Measurements from ENCODE around the gene SLC25A36. TPM values are rescaled to one million over a fixed set of nuclear protein-coding genes. Genes with fewer than 3 reads are reported as not detected.
A peak's percentile ranks its signal among the peaks of the same experiment; 100 is the strongest.

Gene SLC25A36, protein sequence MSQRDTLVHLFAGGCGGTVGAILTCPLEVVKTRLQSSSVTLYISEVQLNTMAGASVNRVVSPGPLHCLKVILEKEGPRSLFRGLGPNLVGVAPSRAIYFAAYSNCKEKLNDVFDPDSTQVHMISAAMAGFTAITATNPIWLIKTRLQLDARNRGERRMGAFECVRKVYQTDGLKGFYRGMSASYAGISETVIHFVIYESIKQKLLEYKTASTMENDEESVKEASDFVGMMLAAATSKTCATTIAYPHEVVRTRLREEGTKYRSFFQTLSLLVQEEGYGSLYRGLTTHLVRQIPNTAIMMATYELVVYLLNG
- 38.1 and 39.1 TPM in 2 replicates for total RNA-seq (2014; rRNA removed; shearing (Covaris generic); ENCODE audit: low replicate concordance)

DNA sequence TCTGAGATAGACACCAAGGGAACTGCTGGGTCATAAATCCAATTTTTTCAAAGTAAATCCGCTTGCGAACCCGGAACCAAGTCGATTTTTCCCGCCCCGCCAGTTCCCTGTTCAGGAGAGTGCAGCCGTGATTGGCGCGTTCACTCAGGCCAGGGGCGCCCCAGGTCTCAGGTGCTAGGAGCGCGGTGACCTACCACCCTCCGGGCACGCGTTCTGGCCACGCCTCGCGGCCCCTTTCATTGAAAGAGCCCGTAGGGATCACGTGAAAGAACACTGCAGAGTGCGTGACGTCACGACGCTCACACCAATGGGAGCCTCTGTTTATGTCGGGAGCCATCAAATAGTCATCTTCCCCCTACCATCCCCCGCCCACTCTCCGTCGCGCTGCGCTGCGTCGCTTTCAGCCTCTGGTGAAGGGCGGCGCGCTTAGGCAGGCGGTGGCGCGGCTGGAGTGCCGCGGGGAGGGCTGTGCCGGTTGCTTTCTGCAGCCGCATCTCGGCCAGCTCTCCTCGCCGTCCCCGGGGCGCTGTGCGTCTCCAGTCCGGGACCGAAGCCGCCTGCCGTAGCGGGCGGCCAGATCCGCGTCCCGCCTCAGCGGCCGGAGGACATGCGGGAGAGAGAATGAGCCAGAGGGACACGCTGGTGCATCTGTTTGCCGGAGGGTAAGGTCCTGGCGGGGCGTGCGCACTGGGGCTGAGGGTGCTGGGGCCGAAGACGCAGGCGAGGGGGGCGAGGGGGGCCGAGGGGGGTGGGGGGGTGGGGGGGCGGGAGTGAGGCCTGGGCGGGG is at the start of gene SLC25A36:
TSS of gene SLC25A36 (plus strand) at position 403 of the 787 bp plus-strand sequence. CDS start at position 622, 219 bp downstream.
- in situ Hi-C loops (cut with HindIII; ENCODE audit: low pct_unique_long_range_greater_than_20kb, low sequenced_read_pairs), result no loop called here

DNA sequence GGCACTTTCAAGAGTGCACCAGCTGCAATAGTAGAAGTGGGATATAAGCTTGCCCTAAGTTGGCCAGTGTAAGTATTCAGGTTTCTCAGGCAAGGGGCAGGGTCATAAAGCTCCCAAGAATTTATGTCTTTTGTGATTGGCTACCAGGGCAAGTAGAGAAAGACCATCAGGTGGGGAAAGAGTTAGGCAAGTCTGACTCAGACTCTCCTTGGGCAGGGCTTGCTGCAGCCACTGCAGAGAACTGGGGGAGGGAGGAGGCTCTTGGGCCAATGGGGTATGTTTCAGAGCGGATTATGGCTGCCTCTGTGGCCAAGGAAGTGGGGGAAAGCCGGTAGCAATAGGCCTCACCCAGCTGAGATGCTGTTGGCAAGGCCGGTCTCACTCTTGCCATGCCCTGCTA is 44.6 kb upstream of the SLC25A36 start:
- in situ Hi-C loops (cut with HindIII; ENCODE audit: low pct_unique_long_range_greater_than_20kb, low sequenced_read_pairs), result no loop called here
- DNase-seq (ENCODE audit: low read depth), result no peak

More for the DNA sequence above, at the start of gene SLC25A36:
- DNase-seq (ENCODE audit: low read depth), result peak; percentile 98

DNA sequence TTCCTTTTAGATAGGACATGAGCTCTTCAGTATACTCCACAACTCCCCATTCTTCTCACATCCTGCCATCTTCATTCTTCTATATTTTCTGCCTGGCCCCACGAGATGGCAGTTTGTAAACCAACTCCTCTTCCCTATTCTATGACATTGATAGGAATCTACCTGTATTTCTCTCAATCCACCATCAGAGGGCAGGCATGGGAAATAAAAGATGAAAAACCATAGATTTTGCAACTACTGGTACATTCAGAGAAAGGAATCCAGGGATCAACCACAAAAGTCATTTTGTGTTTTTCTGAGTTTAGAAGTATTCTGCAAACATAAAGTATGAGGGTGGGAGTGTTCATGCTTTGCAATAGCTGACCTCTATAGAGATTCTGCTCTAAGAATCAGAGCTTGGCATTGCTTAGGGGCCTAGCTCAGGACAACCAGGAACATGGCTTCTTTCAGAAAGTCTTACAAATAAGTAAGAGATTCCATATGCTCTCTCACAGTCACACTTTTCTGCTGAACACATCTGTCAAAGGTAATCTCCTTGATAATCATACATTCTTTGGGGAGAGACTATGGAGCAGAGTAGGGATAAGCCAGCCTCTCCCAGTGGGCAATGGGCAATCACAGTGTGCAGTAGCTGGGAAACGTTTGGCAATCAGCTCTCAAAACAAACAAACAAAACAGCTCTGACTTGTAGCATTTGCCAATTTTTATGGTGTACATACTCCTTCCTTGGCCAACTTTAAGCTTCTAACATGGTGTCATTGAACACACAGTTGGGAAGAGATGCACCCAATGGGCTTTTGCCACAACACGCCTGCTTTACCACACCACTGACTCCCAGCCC is 43.1 kb upstream of the SLC25A36 start:
- in situ Hi-C loops (cut with HindIII; ENCODE audit: low pct_unique_long_range_greater_than_20kb, low sequenced_read_pairs), result no loop called here
- peak; percentile 64 for DNase-seq (ENCODE audit: low read depth)

DNA sequence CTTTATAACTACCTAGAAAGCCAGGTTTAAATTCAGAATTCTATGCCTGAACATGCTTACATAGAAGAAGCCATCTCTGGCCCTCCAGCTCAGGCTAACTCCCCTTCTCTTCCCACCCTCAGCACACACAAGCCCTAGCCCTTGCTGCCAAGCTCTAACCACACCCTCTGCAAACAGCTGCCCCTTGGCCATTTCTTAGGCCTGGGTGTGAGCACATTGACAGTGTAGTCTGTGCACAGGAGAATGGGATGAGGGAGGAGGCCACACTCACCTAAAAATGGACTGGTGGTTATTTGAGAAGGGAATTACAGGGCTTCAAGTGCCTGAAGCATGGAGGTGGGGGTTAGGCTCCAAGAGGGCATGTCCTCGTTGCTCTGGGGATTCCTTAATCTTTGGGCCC is 42.3 kb upstream of the SLC25A36 start:
- DNase-seq (ENCODE audit: low read depth), result no peak
- in situ Hi-C loops (cut with HindIII; ENCODE audit: low pct_unique_long_range_greater_than_20kb, low sequenced_read_pairs), result no loop called here

DNA sequence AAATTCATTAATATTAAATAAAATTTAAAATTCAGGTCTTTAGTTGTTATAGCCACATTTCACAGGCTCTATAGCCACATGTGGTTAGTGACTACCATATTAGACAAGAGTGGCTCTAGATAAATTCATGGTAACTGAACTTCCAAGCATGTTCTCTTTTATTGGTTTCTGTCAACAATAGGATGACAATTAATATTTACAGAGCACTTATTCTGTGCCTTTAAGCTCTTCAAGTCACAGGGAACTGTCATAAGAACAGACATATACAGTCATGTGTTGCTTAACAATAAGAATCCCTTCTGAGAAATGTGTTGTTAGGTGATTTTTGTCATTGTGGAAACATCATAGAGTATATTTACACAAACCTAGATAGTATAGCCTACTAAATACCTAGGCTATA is 38.8 kb upstream of the SLC25A36 start:
- in situ Hi-C loops (cut with HindIII; ENCODE audit: low pct_unique_long_range_greater_than_20kb, low sequenced_read_pairs), result no loop called here
- DNase-seq (ENCODE audit: low read depth), result no peak

DNA sequence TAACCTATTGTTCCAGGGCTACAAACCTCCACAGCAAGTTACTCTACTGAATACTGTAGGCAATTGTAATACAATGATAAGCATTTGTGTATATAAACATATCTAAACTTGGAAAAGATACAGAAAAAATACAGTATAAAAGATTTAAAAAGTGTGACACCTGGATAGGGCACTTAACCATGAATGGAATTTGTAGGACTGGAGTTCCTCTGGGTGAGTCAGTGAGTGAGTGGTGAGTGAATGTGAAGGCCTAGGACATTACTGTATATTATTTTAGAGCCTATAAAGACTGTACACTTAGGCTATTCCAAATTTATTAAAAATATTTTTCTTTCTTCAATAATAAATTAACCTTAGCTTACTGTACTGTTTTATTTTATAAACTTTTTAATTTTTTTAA is 38.4 kb upstream of the SLC25A36 start:
- no peak for DNase-seq (ENCODE audit: low read depth)
- in situ Hi-C loops (cut with HindIII; ENCODE audit: low pct_unique_long_range_greater_than_20kb, low sequenced_read_pairs), result no loop called here

DNA sequence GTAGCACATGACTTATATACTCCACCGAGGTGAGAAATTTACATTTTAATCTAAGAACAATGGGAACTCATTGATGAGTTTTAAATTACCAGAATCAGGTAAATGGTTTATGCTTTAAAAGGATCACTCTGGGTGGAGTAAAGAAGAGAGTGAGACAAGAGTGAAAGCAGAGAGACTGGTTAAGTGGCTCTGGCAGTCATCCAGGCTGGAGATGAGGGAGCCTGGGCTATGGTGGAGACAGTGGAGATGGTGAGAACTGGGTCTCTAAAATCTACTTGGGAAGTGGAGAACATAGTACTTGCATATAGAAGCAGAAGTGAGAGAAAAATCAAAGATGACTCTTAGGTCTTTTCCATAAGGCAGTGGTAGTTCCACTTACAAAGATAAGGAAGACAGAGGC is 37.1 kb upstream of the SLC25A36 start:
- DNase-seq (ENCODE audit: low read depth), result no peak

DNA sequence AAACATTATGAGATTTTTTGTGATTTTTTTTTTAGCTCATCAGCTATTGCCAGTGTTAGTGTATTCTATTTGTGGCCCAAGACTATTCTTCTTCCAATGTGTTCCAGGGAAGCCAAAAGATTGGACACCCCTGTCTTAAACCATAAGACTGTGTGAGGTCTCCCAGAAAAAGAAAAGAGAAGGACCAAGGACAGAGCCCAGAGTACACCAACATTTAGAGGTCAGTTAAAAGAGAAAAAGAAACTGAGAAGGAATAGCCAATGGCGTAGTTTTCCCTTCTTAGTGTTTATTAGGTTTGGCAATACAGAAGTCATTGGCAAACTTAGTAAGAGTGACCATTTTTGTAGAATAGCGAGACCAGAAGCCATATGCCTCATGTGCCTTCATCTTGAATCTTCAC is 36.1 kb upstream of the SLC25A36 start:
- no peak for DNase-seq (ENCODE audit: low read depth)
- in situ Hi-C loops (cut with HindIII; ENCODE audit: low pct_unique_long_range_greater_than_20kb, low sequenced_read_pairs), result no loop called here

More for the DNA sequence above, 37.1 kb upstream of the SLC25A36 start:
- in situ Hi-C loops (cut with HindIII; ENCODE audit: low pct_unique_long_range_greater_than_20kb, low sequenced_read_pairs), result no loop called here

DNA sequence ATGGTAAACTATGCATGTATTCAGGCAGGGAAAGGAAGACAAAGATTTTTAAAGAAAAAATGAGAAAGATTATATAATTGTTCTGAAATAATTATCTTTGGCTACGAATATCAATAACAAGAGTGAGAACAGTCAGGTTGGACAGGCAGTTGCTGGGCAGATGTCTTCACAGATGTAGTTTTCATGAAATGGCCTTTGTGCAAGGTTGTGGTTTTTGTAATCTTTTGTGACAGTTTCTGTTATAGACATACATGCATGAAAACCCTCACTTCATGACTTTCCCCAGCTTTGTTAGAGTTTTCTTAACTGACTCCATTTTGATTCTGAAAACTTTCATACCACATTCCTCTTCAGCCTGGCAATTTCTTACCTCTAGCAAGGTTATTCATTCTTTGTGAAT is 34.9 kb upstream of the SLC25A36 start:
- DNase-seq (ENCODE audit: low read depth), result no peak
- in situ Hi-C loops (cut with HindIII; ENCODE audit: low pct_unique_long_range_greater_than_20kb, low sequenced_read_pairs), result no loop called here

DNA sequence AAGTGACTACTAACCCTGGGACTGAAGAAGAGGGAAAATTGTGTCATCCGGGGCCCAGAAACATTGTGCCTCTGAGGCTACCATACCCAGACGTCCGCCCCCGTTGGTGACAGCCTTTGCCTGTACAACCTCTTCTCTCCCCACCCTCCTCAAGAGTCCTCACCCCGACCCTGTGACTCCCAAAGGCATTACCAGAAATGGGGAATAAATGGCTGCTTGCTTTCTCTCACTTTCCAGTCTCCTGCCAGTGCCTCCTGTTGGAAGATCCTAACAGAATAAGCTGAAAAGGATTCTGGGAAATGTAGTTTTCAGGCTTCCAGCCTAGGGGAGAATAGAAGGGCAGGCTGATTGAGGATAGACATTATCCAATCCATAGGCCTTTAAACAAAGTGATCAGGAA is 30.8 kb upstream of the SLC25A36 start:
- peak; percentile 4 for DNase-seq (ENCODE audit: low read depth)
- in situ Hi-C loops (cut with HindIII; ENCODE audit: low pct_unique_long_range_greater_than_20kb, low sequenced_read_pairs), result no loop called here

DNA sequence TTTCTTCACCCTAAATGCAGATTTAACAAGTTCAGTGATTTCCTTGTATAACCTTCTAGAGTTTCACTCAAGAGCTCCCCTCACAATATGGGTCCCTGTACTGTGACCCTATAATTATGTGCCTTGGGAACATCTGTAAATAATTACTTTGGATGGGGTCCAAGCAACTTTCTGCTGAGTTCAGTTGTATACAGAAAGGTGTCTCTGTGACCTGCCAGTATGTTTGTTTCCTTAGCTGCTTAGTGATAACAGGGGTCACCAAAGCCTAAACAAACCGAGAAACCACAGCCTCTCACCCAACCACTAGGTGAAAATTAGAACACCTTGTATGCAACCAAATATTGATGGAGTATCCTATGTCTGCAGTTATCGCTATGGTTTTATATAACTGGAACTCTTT is 29.8 kb upstream of the SLC25A36 start:
- no peak for DNase-seq (ENCODE audit: low read depth)
- in situ Hi-C loops (cut with HindIII; ENCODE audit: low pct_unique_long_range_greater_than_20kb, low sequenced_read_pairs), result no loop called here

DNA sequence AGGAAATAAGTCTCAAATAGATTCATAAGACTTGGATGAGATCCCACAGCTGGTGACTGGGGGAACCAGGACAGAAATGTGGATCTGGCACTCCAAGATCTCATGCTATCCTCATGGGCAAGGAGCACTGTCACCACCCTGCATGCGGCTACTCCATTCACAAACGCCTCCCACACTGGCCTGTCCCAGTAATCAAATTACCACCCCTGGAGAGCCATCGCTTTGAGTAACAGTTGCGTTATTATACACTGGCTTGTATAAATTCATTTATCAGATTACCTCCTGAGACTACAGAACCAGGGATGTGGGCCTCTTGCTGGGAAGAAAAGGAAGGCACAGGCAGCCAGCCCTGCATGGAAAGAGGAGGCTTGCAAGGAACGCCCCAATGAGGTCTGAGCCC is 27.9 kb upstream of the SLC25A36 start:
- no peak for DNase-seq (ENCODE audit: low read depth)
- in situ Hi-C loops (cut with HindIII; ENCODE audit: low pct_unique_long_range_greater_than_20kb, low sequenced_read_pairs), result no loop called here

DNA sequence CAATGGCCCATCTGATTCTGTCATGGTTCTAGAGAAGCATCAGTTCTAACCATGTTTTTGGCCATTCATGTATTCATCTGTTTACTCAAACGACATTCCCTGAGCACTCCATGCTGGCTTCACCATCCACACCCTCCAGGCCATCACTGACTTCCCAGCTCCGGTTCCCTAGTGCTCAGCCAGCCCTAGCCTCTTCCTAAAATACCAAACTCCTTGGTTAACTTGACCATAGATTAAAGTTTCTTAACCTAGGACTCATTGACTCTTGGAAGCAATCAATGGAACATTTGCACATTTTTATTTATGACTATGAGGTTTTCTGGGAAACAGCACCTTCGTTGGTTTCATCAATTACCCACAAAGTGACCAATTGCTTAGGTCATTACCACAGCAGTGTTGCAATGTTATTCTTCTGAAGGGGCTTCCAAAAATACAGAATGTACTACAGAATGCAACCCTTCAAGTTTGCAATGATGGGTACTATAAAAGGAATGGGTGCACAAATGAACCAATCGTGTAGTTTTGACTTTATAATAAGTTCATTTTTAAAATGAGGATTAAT is 27.2 kb upstream of the SLC25A36 start:
- DNase-seq (ENCODE audit: low read depth), result no peak
- in situ Hi-C loops (cut with HindIII; ENCODE audit: low pct_unique_long_range_greater_than_20kb, low sequenced_read_pairs), result no loop called here

DNA sequence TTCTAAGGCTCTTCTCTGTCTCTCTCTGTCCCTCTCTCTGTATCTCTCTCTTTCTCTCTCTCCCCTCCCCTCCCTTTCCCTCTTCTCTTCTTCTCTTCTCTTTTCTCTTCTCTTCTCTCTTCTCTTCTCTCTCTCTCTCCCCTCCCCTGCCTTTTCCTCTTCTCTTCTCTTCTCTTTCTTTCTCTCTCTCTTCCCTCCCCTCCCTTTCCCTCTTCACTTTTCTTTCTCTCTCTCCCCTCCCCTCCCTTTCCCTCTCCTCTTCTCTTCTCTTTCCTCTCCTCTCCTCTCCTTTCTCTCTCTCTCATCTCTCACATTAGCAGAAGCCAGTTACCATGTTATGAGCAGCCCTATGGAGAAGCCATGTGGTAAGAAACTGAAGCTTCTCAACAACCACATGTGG is 25.0 kb upstream of the SLC25A36 start:
- in situ Hi-C loops (cut with HindIII; ENCODE audit: low pct_unique_long_range_greater_than_20kb, low sequenced_read_pairs), result no loop called here
- DNase-seq (ENCODE audit: low read depth), result no peak

DNA sequence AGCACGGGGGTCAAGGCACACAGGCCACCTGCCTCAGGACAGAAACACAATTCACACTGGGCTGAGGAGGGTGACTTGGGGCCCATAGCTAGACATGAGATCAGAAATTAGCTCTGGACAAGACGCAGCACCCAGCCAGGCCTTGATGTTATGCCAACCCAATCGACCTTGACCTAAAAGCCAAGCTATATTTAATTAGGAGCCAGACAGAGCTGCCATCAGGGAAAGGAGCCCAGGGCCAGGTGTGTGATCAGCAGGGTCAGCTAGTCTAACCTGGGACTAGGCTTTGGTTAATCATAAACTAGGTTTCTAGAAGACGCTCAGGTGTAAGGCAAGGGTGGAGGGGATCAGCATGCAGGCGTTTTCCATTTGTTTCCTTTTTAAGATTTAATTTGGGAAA is 23.9 kb upstream of the SLC25A36 start:
- in situ Hi-C loops (cut with HindIII; ENCODE audit: low pct_unique_long_range_greater_than_20kb, low sequenced_read_pairs), result no loop called here
- DNase-seq (ENCODE audit: low read depth), result no peak

DNA sequence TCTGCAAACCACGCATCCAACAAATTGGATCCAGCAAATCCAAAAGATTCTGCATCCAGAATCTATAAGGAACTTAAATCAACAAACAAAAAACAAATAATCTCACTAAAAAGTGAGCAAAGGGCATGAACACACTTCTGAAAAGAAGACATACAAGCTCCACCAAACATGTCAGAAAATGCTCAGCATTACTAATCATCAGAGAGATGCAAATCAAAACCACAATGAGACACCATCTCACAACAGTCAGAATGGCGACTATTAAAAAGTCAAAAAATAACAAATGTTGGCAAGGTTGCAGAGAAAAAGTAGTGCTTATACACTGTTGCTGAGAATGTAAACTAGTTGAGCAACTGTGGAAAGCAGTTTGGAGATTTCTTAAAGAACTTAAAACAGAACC is 21.6 kb upstream of the SLC25A36 start:
- in situ Hi-C loops (cut with HindIII; ENCODE audit: low pct_unique_long_range_greater_than_20kb, low sequenced_read_pairs), result no loop called here
- DNase-seq (ENCODE audit: low read depth), result no peak

DNA sequence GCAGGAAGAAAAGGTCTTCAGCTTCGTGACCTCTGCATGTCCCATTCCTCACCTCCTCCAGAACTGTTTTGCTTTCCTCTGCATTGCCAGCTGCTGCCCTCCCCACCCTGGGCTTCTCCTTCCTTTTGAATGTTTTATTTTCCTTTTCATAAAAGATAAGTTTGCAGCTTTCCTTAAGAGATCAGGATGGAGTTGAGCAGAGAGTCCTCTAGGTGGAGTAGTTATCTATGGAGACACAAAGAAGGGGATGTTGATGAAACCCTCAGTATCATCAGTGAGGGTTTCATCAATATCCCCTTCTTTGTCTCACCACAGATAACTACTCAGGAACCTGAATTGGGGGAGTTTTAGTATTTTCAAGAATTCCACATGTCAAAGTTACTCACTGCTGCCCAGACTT is 19.0 kb upstream of the SLC25A36 start:
- no peak for DNase-seq (ENCODE audit: low read depth)

DNA sequence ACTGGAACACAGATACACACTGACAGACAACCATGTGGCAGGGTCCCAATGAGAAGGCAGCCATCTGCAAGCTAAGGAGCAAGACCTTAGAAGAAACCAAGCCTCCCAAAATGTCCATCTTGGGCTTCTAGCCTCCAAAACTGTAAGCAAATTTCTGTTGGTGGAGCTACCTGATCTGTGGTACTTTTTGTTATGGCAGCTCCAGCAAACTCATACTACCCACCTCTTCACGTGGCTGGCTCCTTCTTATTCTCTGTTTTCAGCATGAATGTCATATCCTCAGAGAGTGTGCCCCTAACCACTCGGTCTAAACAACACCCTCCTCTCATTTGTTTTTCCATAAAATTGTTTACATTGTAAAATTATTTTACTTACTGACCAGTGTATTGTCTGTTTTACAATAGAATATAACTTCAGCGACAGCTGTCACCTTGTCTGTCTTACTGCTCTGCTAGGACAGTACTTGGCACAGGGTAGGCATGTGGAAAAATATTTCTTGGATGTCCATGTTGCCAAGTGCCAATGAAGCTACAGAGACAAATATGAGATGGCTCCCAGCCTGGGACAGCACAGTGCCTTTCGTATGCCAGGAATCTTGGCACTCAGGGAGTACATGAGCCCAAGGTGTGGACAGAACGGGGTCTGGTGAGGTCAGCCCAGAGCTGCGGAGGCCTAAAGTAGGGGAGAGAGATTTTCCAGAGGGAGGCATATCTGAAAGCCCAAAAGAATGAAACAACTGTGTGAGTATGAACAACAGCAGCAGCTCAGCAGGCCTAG is 17.4 kb upstream of the SLC25A36 start:
- in situ Hi-C loops (cut with HindIII; ENCODE audit: low pct_unique_long_range_greater_than_20kb, low sequenced_read_pairs), result no loop called here
- no peak for DNase-seq (ENCODE audit: low read depth)

More for the DNA sequence above, 19.0 kb upstream of the SLC25A36 start:
- in situ Hi-C loops (cut with HindIII; ENCODE audit: low pct_unique_long_range_greater_than_20kb, low sequenced_read_pairs), result no loop called here
